GM23338 (cell line): ENCODE data around the gene HDAC10. TPM values are rescaled to one million over a fixed set of nuclear protein-coding genes. Genes with fewer than 3 reads are reported as not detected.

Source experiments
- ATAC-seq: fragments of 200-7000 bp; cut with Tn5 transposase; 3 replicates; pipeline ENCODE4 v1.9.1; 2020
- DNase-seq: peaks from one replicate; pipeline ENCODE4 v3.0.0-alpha.2; 2015; ENCODE audit warnings: low spot score
- H2AFZ ChIP-seq: fragments of 200-600 bp; sonication (generic); 2 replicates; pipeline ENCODE4 v1.8.0; 2016; ENCODE audit warnings: antibody characterized with exemption, mild to moderate bottlenecking, moderate library complexity
- H3F3A ChIP-seq: fragments of 200-600 bp; sonication (generic); replicated peaks from 2 replicates; pipeline ENCODE4 v1.8.0; 2017; ENCODE audit warnings: antibody characterized with exemption, mixed run types, low read depth
- H3K27ac ChIP-seq: fragments of 200-600 bp; sonication (generic); 2 replicates; pipeline ENCODE4 v1.6.1; 2016; ENCODE audit warnings: low read depth
- H3K27me3 ChIP-seq: fragments of 200-600 bp; sonication (generic); 2 replicates; pipeline ENCODE4 v1.8.0; 2016; ENCODE audit warnings: mild to moderate bottlenecking, mixed run types, moderate library complexity; ENCODE audit not compliant: insufficient read depth
- H3K36me3 ChIP-seq: fragments of 200-600 bp; sonication (generic); 2 replicates; pipeline ENCODE4 v1.8.0; 2016; ENCODE audit warnings: mild to moderate bottlenecking; ENCODE audit not compliant: insufficient read depth
- H3K4me1 ChIP-seq: fragments of 200-600 bp; sonication (generic); 2 replicates; pipeline ENCODE4 v1.8.0; 2016; ENCODE audit warnings: mild to moderate bottlenecking, moderate library complexity; ENCODE audit not compliant: insufficient read depth
- H3K4me2 ChIP-seq: fragments of 200-600 bp; sonication (generic); 2 replicates; pipeline ENCODE4 v1.7.1; 2017; ENCODE audit warnings: mixed run types
- H3K4me3 ChIP-seq: fragments of 200-600 bp; sonication (generic); 2 replicates; pipeline ENCODE4 v1.6.1; 2016; ENCODE audit warnings: mixed run types
- H3K79me2 ChIP-seq: fragments of 200-600 bp; sonication (generic); replicated peaks from 2 replicates; pipeline ENCODE4 v1.8.0; 2017; ENCODE audit warnings: mild to moderate bottlenecking; ENCODE audit not compliant: insufficient read depth
- H3K9me2 ChIP-seq: fragments of 200-600 bp; sonication (generic); 2 replicates; pipeline ENCODE4 v1.8.0; 2017; ENCODE audit not compliant: insufficient read depth
- H4K20me1 ChIP-seq: fragments of 200-600 bp; sonication (generic); replicated peaks from 2 replicates; pipeline ENCODE4 v1.8.0; 2017; ENCODE audit warnings: mild to moderate bottlenecking; ENCODE audit not compliant: insufficient read depth
- H3K27ac Mint-ChIP-seq: 2 replicates; pipeline ENCODE4 v1.8.0; 2020; ENCODE audit warnings: inconsistent platforms, mild to moderate bottlenecking, moderate library complexity, mixed read lengths
- H3K27me3 Mint-ChIP-seq: 3 replicates; pipeline ENCODE4 v1.8.0; 2022; ENCODE audit warnings: low read depth, mild to moderate bottlenecking, moderate library complexity, mixed read lengths, inconsistent platforms; ENCODE audit not compliant: insufficient read depth, poor library complexity
- H3K36me3 Mint-ChIP-seq: 3 replicates; pipeline ENCODE4 v1.8.0; 2021; ENCODE audit warnings: low read depth, mild to moderate bottlenecking, inconsistent platforms, moderate library complexity, mixed read lengths
- H3K4me1 Mint-ChIP-seq: 3 replicates; pipeline ENCODE4 v1.8.0; 2020; ENCODE audit warnings: mild to moderate bottlenecking, inconsistent platforms, mixed read lengths
- H3K4me3 Mint-ChIP-seq: 3 replicates; pipeline ENCODE4 v1.8.0; 2021; ENCODE audit warnings: moderate library complexity, mild to moderate bottlenecking, inconsistent platforms, mixed read lengths
- H3K9me3 Mint-ChIP-seq: 3 replicates; pipeline ENCODE4 v1.8.0; 2020; ENCODE audit warnings: moderate library complexity, mild to moderate bottlenecking, inconsistent platforms, mixed read lengths
- CREB1 ChIP-seq: fragments of 250-450 bp; sonication (Bioruptor Pico); IDR thresholded peaks from 2 replicates; pipeline ENCODE4 v1.5.0; 2020; ENCODE audit warnings: low read depth, mild to moderate bottlenecking, moderate library complexity
- CTCF ChIP-seq, 2 experiments: fragments of 200-600 bp in 1 of 2; sonication (generic) in 1 of 2; conservative IDR thresholded peaks; 2 replicates each; pipeline versions ENCODE4 v1.5.1 to v1.6.1; 2016 to 2017; ENCODE audit warnings: antibody characterized with exemption in 2 of 2, low read depth in 2 of 2, mild to moderate bottlenecking in 2 of 2, moderate library complexity in 1 of 2
- ETS1 ChIP-seq: IDR thresholded peaks from 2 replicates; pipeline ENCODE4 v1.6.1; 2016; ENCODE audit warnings: antibody characterized with exemption
- EZH2 ChIP-seq: fragments of 200-600 bp; sonication (generic); IDR thresholded peaks from one replicate; pipeline ENCODE4 v1.8.0; 2017; ENCODE audit warnings: antibody characterized with exemption, mild to moderate bottlenecking, low read depth; ENCODE audit not compliant: unreplicated experiment
- EZH2phosphoT487 ChIP-seq: fragments of 200-600 bp; sonication (generic); IDR thresholded peaks from one replicate; pipeline ENCODE4 v1.8.1; 2018; ENCODE audit warnings: antibody characterized with exemption; ENCODE audit not compliant: unreplicated experiment
- JUNB ChIP-seq: IDR thresholded peaks from one replicate; pipeline ENCODE4 v1.6.1; 2016; ENCODE audit warnings: antibody characterized with exemption; ENCODE audit not compliant: unreplicated experiment
- NANOG ChIP-seq: IDR thresholded peaks from 2 replicates; pipeline ENCODE4 v1.6.1; 2016; ENCODE audit warnings: antibody characterized with exemption, borderline replicate concordance
- POLR2AphosphoS5 ChIP-seq: IDR thresholded peaks from 2 replicates; pipeline ENCODE4 v1.6.1; 2016; ENCODE audit warnings: antibody characterized with exemption, low read depth
- REST ChIP-seq: IDR thresholded peaks from one replicate; pipeline ENCODE4 v1.6.1; 2018; ENCODE audit warnings: antibody characterized with exemption; ENCODE audit not compliant: unreplicated experiment
- STAT1 ChIP-seq: IDR thresholded peaks from one replicate; pipeline ENCODE4 v1.6.1; 2016; ENCODE audit warnings: antibody characterized with exemption; ENCODE audit not compliant: unreplicated experiment
- ZNF114 ChIP-seq: fragments of 250-450 bp; sonication (Bioruptor Pico); IDR thresholded peaks from 2 replicates; pipeline ENCODE4 v1.5.0; 2020; ENCODE audit warnings: mild to moderate bottlenecking, moderate library complexity
- ZNF331 ChIP-seq: fragments of 250-450 bp; sonication (Bioruptor Pico); IDR thresholded peaks from 2 replicates; pipeline ENCODE4 v1.5.0; 2020; ENCODE audit warnings: low read depth, mild to moderate bottlenecking, moderate library complexity
- ZNF462 ChIP-seq: fragments of 250-450 bp; sonication (Bioruptor Pico); IDR thresholded peaks from 2 replicates; pipeline ENCODE4 v1.5.0; 2020; ENCODE audit warnings: mild to moderate bottlenecking, moderate library complexity
- polyA plus RNA-seq: library from polyadenylated mRNA; unstranded; fragments of >200 nt; fragmentation: Nextera tagmentation; extraction: Ambion mirVana; gene quantifications from 2 replicates; pipeline ENCODE4 v1.2.1, GENCODE V29; 2016
- total RNA-seq: library from RNA; depleted of rRNA; stranded (reverse); fragments of >200 nt; shearing (Covaris generic); gene quantifications from 2 replicates; pipeline ENCODE4 v1.2.3, GENCODE V29; 2014

HDAC10 gene
- total and polyA plus RNA-seq, 2 experiments from 2014 or later = 4.1 to 41.9 TPM

GRCh38 chr22:50286275-50286674, 35.2 kb upstream of the HDAC10 start:
- TF ChIP-seq POLR2AphosphoS5 (no peak), ZNF114 (CRISPR knock-in tag) (no peak), NANOG (no peak), REST (no peak), EZH2 (no peak), JUNB (no peak), ETS1 (no peak), STAT1 (no peak), EZH2phosphoT487 (no peak), CREB1 (CRISPR knock-in tag) (no peak), ZNF462 (CRISPR knock-in tag) (no peak), ZNF331 (CRISPR knock-in tag) (no peak), CTCF (conservative IDR thresholded peaks at IDR 0.05; ENCODE audit: low read depth in 2 of 2) (no peak)
- H3K4me3 Mint-ChIP-seq = no peak overlapping the region
- ATAC-seq = no peak
- H3K9me3 Mint-ChIP-seq = no peaks in the 10 kb centered on the region
- peaks cover 5% of the 10 kb centered on the region for H3K27me3 Mint-ChIP-seq
- Histone ChIP-seq H4K20me1 (no peaks in the 10 kb centered on the region), H3K9me2 (no peaks in the 10 kb centered on the region), H3F3A (no peaks in the 10 kb centered on the region), H3K27me3 (no peaks in the 10 kb centered on the region), H2AFZ (no peak overlapping the region), H3K4me1 (no peaks in the 10 kb centered on the region), H3K4me2 (no peak overlapping the region), H3K4me3 (no peak overlapping the region), H3K36me3 (no peaks in the 10 kb centered on the region), H3K79me2 (peaks cover under 1% of the 10 kb centered on the region; the same call in 1 of the 2 replicates), H3K27ac (no peak overlapping the region)
- no peak overlapping the region for H3K27ac Mint-ChIP-seq
- peaks cover 21% of the 10 kb centered on the region for H3K36me3 Mint-ChIP-seq
- H3K4me1 Mint-ChIP-seq = no peaks in the 10 kb centered on the region
- DNase-seq = no peak
